ENCODE data around the gene PLCH2.

The PLCH2 gene

GRCh38 chr1:2469103-2469940 is 6.8 kb upstream of the PLCH2 start:
- H3K36me3 Mint-ChIP-seq (ENCODE audit: low read depth): no peaks in the 10 kb centered on the region
- no peak for TF ChIP-seq CTCF (IDR thresholded peaks at IDR 0.05; ENCODE audit: unreplicated experiment in 3 of 3)
- peaks cover 25% of the 10 kb centered on the region for H3K27me3 Mint-ChIP-seq (ENCODE audit: low read depth)
- H3K4me1 Mint-ChIP-seq: peaks cover 1% of the 10 kb centered on the region
- H3K9me3 Mint-ChIP-seq: no peaks in the 10 kb centered on the region
- no peak overlapping the region for H3K4me3 Mint-ChIP-seq
- H3K27ac Mint-ChIP-seq: no peak overlapping the region

GRCh38 chr1:2470290-2471158 is 5.6 kb upstream of the PLCH2 start:
- Mint-ChIP-seq H3K4me1 (no peaks in the 10 kb centered on the region), H3K4me3 (no peak overlapping the region), H3K27ac (no peak overlapping the region), H3K36me3 (ENCODE audit: low read depth) (no peaks in the 10 kb centered on the region), H3K9me3 (no peaks in the 10 kb centered on the region), H3K27me3 (ENCODE audit: low read depth) (peaks cover 17% of the 10 kb centered on the region)
- no peak for TF ChIP-seq CTCF (IDR thresholded peaks at IDR 0.05; ENCODE audit: unreplicated experiment in 3 of 3)

GRCh38 chr1:2471159-2471471 is 5.0 kb upstream of the PLCH2 start:
- H3K27ac Mint-ChIP-seq: no peak overlapping the region
- H3K36me3 Mint-ChIP-seq (ENCODE audit: low read depth): no peaks in the 10 kb centered on the region
- no peaks in the 10 kb centered on the region for H3K4me1 Mint-ChIP-seq
- no peaks in the 10 kb centered on the region for H3K9me3 Mint-ChIP-seq
- TF ChIP-seq CTCF (IDR thresholded peaks at IDR 0.05; ENCODE audit: unreplicated experiment in 3 of 3): no peak
- no peak overlapping the region for H3K4me3 Mint-ChIP-seq
- peaks cover 17% of the 10 kb centered on the region for H3K27me3 Mint-ChIP-seq (ENCODE audit: low read depth)

GRCh38 chr1:2471587-2472001 is 4.5 kb upstream of the PLCH2 start:
- Mint-ChIP-seq H3K9me3 (no peaks in the 10 kb centered on the region), H3K4me1 (no peaks in the 10 kb centered on the region), H3K36me3 (ENCODE audit: low read depth) (no peaks in the 10 kb centered on the region), H3K4me3 (no peak overlapping the region), H3K27me3 (ENCODE audit: low read depth) (peaks cover 17% of the 10 kb centered on the region), H3K27ac (no peak overlapping the region)
- TF ChIP-seq CTCF (IDR thresholded peaks at IDR 0.05; ENCODE audit: unreplicated experiment in 3 of 3): no peak

- Mint-ChIP-seq H3K27me3 (ENCODE audit: low read depth) (peaks cover 17% of the 10 kb centered on the region), H3K4me1 (no peaks in the 10 kb centered on the region), H3K27ac (no peak overlapping the region), H3K4me3 (no peak overlapping the region), H3K9me3 (no peaks in the 10 kb centered on the region), H3K36me3 (ENCODE audit: low read depth) (no peaks in the 10 kb centered on the region)
- TF ChIP-seq CTCF (IDR thresholded peaks at IDR 0.05; ENCODE audit: unreplicated experiment in 3 of 3): no peak
Measured at GRCh38 chr1:2472109-2472508, 4.0 kb upstream of the PLCH2 start.

All from nephron (organoid).